ENCODE results near the gene CCT6B.

DNA sequence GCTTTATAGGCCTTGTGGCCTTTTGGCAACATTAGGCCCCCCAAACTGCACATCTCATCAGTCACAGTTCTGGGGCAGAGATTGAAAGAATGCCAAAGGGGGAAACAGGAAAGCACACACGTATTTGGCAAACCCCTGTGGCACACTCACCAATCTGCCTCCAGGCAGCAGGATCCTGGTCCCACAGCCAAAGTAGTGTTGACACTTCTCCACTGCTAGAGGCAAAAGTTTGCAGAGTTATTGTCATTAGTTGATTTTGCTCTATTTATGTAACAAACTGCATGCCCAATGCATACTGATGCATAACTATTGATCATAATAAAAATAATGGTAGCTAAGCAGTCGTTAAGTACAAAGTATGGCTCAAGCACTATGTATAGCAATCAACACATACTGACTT, 45.1 kb downstream of the CCT6B start:
- TF ChIP-seq, protein P1, sequence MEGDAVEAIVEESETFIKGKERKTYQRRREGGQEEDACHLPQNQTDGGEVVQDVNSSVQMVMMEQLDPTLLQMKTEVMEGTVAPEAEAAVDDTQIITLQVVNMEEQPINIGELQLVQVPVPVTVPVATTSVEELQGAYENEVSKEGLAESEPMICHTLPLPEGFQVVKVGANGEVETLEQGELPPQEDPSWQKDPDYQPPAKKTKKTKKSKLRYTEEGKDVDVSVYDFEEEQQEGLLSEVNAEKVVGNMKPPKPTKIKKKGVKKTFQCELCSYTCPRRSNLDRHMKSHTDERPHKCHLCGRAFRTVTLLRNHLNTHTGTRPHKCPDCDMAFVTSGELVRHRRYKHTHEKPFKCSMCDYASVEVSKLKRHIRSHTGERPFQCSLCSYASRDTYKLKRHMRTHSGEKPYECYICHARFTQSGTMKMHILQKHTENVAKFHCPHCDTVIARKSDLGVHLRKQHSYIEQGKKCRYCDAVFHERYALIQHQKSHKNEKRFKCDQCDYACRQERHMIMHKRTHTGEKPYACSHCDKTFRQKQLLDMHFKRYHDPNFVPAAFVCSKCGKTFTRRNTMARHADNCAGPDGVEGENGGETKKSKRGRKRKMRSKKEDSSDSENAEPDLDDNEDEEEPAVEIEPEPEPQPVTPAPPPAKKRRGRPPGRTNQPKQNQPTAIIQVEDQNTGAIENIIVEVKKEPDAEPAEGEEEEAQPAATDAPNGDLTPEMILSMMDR (IDR thresholded peaks at IDR 0.05; ENCODE audit: borderline replicate concordance, extremely low read depth, low read length, poor library complexity, severe bottlenecking): no peak
- no peak for TF ChIP-seq EZH2 (IDR thresholded peaks at IDR 0.05; ENCODE audit: borderline replicate concordance, low read depth, low read length, severe bottlenecking)

Measured in DND-41 (cell line).